ENCODE data around the gene CLASRP. TPM values are rescaled to one million over a fixed set of nuclear protein-coding genes. Genes with fewer than 3 reads are reported as not detected.
A peak's percentile ranks its signal among the peaks of the same experiment; 100 is the strongest.
"Not testable (repeated sequence)": the region's sequence is repeated elsewhere in the genome, so short reads cannot be mapped to it uniquely, and the experiment has no call there.

The CLASRP gene, protein sequence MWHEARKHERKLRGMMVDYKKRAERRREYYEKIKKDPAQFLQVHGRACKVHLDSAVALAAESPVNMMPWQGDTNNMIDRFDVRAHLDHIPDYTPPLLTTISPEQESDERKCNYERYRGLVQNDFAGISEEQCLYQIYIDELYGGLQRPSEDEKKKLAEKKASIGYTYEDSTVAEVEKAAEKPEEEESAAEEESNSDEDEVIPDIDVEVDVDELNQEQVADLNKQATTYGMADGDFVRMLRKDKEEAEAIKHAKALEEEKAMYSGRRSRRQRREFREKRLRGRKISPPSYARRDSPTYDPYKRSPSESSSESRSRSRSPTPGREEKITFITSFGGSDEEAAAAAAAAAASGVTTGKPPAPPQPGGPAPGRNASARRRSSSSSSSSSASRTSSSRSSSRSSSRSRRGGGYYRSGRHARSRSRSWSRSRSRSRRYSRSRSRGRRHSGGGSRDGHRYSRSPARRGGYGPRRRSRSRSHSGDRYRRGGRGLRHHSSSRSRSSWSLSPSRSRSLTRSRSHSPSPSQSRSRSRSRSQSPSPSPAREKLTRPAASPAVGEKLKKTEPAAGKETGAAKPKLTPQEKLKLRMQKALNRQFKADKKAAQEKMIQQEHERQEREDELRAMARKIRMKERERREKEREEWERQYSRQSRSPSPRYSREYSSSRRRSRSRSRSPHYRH
- total RNA-seq: 128 TPM

- peak; percentile 93 for DNase-seq (ENCODE audit: low spot score)
Observed at GRCh38 chr19:45038931-45039893, at the start of gene CLASRP. TSS of gene CLASRP (plus strand) at chr19:45039045. CDS start at chr19:45040213, 1,168 bp downstream.

GRCh38 chr19:44990459-44990858 lies 48.4 kb upstream of the CLASRP start:
- no peak for DNase-seq (ENCODE audit: low spot score)

GRCh38 chr19:44990966-44991365 lies 47.9 kb upstream of the CLASRP start:
- no peak for DNase-seq (ENCODE audit: low spot score)

GRCh38 chr19:44992336-44993163 lies 46.3 kb upstream of the CLASRP start:
- DNase-seq (ENCODE audit: low spot score): no peak

- DNase-seq (ENCODE audit: low spot score): no peak
Observed at GRCh38 chr19:44993526-44993925, 45.3 kb upstream of the CLASRP start.

- DNase-seq (ENCODE audit: low spot score): no peak
Observed at GRCh38 chr19:44993926-44994537, 44.8 kb upstream of the CLASRP start.

- no peak for DNase-seq (ENCODE audit: low spot score)
Observed at GRCh38 chr19:44998025-44998424, 40.8 kb upstream of the CLASRP start.

DNA sequence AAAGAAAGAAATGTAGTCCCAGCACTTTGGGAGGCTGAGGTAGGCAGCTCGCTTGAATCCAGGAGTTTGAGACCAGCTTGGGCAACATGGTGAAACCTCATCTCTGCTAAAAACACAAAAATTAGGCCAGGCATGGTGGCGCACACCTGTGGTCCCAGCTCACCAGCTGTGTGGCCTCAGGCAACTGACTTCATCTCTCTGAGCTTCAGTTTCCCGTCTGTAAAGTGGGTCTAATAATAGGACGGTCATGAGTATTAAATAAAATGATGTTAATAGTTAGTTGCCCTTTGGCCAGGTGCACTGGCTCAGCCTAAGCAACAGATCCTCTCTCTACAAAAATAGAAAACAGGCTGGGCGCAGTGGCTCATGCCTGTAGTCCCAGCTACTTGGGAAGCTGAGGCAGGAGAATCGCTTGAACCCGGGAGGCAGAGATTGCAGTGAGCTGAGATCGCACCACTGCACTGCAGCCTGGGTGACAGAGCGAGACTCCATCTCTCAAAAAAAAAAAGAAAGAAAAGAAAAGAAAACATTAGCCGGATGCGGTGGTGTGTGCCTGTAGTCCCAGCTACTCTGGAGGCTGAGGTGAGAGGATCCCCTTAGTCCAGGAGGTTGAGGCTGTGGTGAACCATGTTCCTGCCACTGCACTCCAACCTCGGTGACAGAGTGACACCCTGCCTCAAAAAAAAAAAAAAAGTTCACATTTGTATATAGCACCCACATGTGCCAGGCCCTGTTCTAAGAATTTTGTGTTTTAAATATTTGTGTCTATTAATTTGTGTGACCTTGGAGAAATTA lies 39.5 kb upstream of the CLASRP start:
- not testable (repeated sequence) for DNase-seq (ENCODE audit: low spot score)

- DNase-seq (ENCODE audit: low spot score): not testable (repeated sequence)
Observed at GRCh38 chr19:45000665-45001064, 38.2 kb upstream of the CLASRP start.

- DNase-seq (ENCODE audit: low spot score): peak; percentile 95
Observed at GRCh38 chr19:45001087-45001739, 37.6 kb upstream of the CLASRP start, which contains the start of gene RELB. TSS of gene RELB (plus strand) at chr19:45001464. CDS start at chr19:45001580, 116 bp downstream.

GRCh38 chr19:45003485-45003884 lies 35.4 kb upstream of the CLASRP start:
- no peak for DNase-seq (ENCODE audit: low spot score)

GRCh38 chr19:45005787-45006186 lies 33.1 kb upstream of the CLASRP start:
- DNase-seq (ENCODE audit: low spot score): no peak

DNA sequence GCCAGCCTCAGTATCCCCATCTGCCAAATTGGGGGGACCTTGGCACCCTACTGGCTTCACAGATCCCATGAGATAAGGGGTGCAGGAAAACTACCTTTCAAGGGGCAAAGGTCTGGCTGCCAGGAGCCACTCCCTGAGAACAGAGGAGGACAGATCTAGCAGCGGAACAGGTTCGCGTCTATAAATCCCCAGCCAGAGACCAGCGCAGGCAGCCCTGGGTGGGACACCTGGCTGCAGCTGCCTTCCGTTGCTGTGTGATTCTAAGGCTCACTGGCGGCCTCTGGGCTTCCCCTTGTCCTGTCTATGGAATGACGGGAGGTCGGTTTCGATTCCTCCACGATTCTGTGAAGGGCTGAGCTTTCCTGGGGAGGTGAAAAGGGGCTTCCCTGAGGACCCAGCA lies 30.3 kb upstream of the CLASRP start:
- DNase-seq (ENCODE audit: low spot score): no peak

- DNase-seq (ENCODE audit: low spot score): no peak
Observed at GRCh38 chr19:45009625-45010255, 29.1 kb upstream of the CLASRP start.

DNA sequence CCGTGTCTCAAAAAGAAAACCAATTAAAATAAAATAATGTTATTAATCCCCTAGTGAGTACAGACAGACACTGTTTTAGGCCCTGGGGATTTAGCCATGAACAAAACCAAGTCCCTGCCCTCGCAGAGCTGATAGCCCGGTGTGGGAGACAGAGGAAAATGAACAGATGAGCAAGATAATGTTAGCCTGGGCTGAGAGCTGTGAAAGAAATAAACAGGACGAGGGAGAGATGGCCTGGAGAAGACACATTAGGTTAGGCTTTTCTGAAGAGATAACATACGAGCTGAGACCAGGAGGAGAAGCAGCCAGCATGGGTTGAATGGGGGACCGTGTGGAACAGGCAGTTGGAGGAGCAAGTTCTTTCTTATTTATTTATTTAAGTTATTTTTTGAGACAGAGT lies 28.5 kb upstream of the CLASRP start:
- no peak for DNase-seq (ENCODE audit: low spot score)

DNA sequence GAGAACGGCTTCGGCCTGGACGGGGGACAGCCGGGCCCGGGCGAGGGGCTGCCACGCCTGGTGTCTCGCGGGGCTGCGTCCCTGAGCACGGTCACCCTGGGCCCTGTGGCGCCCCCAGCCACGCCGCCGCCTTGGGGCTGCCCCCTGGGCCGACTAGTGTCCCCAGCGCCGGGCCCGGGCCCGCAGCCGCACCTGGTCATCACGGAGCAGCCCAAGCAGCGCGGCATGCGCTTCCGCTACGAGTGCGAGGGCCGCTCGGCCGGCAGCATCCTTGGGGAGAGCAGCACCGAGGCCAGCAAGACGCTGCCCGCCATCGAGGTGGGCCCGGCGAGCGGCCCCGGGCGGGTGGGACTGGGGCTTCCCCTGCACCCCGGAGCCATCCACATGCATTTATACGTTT lies 26.9 kb upstream of the CLASRP start:
- DNase-seq (ENCODE audit: low spot score): no peak

GRCh38 chr19:45016388-45017314 lies 22.2 kb upstream of the CLASRP start:
- peak; percentile 75 for DNase-seq (ENCODE audit: low spot score)

- no peak for DNase-seq (ENCODE audit: low spot score)
Observed at GRCh38 chr19:45019187-45019586, 19.7 kb upstream of the CLASRP start.

Data from ureter (tissue), 1 donor.